HL-60 (cell line): Measurements from ENCODE around the gene ASPSCR1.

Experiments used
- CTCF ChIP-seq: IDR thresholded peaks from one replicate; pipeline ENCODE4 v1.5.1; 2011; ENCODE audit warnings: low read length, control low read depth, inconsistent platforms; ENCODE audit not compliant: insufficient read depth
- GABPA ChIP-seq: IDR thresholded peaks from 2 replicates; pipeline ENCODE4 v1.6.1; 2012; ENCODE audit warnings: low read depth
- POLR2AphosphoS5 ChIP-seq: IDR thresholded peaks from 2 replicates; pipeline ENCODE4 v1.6.1; 2012; ENCODE audit warnings: low read depth
- SPI1 ChIP-seq: IDR thresholded peaks from 2 replicates; pipeline ENCODE4 v1.6.1; 2012; ENCODE audit warnings: low read depth, mild to moderate bottlenecking, borderline replicate concordance

GRCh38 chr17:82055965-82056728, 78.7 kb downstream of the ASPSCR1 start:
- TF ChIP-seq CTCF, result no peak
- no peak for TF ChIP-seq SPI1
- TF ChIP-seq POLR2AphosphoS5, result peak; percentile 6; the same call in 1 of the 2 replicates
- no peak for TF ChIP-seq GABPA
